Measurements from ENCODE around the gene SYCE3. TPM values are rescaled to one million over a fixed set of nuclear protein-coding genes. Genes with fewer than 3 reads are reported as not detected.

Gene SYCE3
- total and polyA plus RNA-seq, 9 of the 15 experiments (the other 6 are each of a cell fraction or from before 2014, with no cell fraction given): 0.56 TPM; not detected in 8

DNA sequence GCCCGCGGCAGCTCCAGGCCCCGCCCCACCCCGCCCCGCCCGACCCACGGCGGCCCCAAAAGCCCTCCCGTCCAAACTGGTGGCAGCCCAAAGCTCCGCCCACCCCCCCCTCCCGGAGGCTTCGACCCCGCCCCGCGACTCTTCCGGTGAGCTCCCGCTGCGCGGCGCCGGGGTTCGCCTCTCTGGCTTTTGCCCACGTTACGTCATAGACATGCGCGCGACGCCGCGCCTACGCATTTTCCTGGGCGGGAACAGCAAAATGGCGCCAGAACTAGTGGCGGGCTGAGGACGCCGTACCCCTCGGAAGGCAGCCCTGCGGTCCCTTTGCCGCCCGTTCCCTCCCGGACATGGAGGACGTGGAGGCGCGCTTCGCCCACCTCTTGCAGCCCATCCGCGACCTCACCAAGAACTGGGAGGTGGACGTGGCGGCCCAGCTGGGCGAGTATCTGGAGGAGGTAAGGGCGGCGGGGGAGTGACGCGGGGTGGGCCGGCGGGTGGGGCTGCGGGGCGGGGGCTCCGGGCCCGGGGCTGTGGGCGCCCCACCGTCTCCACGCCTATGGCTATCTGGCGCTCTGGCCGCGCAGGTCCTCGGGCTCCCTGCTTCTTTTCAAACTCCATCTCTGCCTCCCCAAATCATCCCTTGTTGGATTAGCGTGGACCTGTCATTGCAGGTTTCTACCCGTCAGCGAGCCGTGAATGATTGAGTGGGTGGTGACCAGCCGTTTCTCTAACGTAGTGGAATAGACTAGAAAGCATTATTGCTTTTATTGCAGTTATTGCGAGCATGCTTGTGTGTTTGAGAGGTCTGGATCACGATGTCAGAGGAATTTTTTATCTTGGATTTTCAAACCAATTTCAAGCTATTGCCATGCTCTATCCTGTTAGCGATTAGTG, 54.5 kb downstream of the SYCE3 start, which contains the start of gene NCAPH2 (continued):
- TF ChIP-seq, protein P1, sequence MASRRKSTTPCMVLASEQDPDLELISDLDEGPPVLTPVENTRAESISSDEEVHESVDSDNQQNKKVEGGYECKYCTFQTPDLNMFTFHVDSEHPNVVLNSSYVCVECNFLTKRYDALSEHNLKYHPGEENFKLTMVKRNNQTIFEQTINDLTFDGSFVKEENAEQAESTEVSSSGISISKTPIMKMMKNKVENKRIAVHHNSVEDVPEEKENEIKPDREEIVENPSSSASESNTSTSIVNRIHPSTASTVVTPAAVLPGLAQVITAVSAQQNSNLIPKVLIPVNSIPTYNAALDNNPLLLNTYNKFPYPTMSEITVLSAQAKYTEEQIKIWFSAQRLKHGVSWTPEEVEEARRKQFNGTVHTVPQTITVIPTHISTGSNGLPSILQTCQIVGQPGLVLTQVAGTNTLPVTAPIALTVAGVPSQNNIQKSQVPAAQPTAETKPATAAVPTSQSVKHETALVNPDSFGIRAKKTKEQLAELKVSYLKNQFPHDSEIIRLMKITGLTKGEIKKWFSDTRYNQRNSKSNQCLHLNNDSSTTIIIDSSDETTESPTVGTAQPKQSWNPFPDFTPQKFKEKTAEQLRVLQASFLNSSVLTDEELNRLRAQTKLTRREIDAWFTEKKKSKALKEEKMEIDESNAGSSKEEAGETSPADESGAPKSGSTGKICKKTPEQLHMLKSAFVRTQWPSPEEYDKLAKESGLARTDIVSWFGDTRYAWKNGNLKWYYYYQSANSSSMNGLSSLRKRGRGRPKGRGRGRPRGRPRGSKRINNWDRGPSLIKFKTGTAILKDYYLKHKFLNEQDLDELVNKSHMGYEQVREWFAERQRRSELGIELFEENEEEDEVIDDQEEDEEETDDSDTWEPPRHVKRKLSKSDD (conservative IDR thresholded peaks at IDR 0.05; ENCODE audit: low read length): no peak
- TF ChIP-seq SREBF1 (IDR thresholded peaks at IDR 0.05; ENCODE audit: borderline replicate concordance, low read depth, low read length) (no peak), TSC22D4 (tag; IDR thresholded peaks at IDR 0.05) (no peak), POLR2A (conservative IDR thresholded peaks at IDR 0.05) (peak; percentile 86), GABPB2 (CRISPR knock-in tag; conservative IDR thresholded peaks at IDR 0.05) (no peak), ZBTB7A (IDR thresholded peaks at IDR 0.05; ENCODE audit: borderline replicate concordance, control insufficient read depth, low read depth, low read length) (peak; percentile 22; the same call in 1 of the 2 replicates), CBX8 (IDR thresholded peaks at IDR 0.05; ENCODE audit: borderline replicate concordance, extremely low read depth, low read depth, low read length, poor library complexity, severe bottlenecking) (no peak), ZNF12 (CRISPR knock-in tag; IDR thresholded peaks at IDR 0.05) (no peak), DNMT1 (IDR thresholded peaks at IDR 0.05) (no peak), DIDO1 (tag; IDR thresholded peaks at IDR 0.05; ENCODE audit: low read depth) (no peak), TEAD4 (IDR thresholded peaks at IDR 0.05; ENCODE audit: low read length) (no peak), TEAD4 (CRISPR knock-in tag; IDR thresholded peaks at IDR 0.05; ENCODE audit: borderline replicate concordance) (no peak), RFX1 (IDR thresholded peaks at IDR 0.05) (no peak)
- TF ChIP-seq, protein P2, sequence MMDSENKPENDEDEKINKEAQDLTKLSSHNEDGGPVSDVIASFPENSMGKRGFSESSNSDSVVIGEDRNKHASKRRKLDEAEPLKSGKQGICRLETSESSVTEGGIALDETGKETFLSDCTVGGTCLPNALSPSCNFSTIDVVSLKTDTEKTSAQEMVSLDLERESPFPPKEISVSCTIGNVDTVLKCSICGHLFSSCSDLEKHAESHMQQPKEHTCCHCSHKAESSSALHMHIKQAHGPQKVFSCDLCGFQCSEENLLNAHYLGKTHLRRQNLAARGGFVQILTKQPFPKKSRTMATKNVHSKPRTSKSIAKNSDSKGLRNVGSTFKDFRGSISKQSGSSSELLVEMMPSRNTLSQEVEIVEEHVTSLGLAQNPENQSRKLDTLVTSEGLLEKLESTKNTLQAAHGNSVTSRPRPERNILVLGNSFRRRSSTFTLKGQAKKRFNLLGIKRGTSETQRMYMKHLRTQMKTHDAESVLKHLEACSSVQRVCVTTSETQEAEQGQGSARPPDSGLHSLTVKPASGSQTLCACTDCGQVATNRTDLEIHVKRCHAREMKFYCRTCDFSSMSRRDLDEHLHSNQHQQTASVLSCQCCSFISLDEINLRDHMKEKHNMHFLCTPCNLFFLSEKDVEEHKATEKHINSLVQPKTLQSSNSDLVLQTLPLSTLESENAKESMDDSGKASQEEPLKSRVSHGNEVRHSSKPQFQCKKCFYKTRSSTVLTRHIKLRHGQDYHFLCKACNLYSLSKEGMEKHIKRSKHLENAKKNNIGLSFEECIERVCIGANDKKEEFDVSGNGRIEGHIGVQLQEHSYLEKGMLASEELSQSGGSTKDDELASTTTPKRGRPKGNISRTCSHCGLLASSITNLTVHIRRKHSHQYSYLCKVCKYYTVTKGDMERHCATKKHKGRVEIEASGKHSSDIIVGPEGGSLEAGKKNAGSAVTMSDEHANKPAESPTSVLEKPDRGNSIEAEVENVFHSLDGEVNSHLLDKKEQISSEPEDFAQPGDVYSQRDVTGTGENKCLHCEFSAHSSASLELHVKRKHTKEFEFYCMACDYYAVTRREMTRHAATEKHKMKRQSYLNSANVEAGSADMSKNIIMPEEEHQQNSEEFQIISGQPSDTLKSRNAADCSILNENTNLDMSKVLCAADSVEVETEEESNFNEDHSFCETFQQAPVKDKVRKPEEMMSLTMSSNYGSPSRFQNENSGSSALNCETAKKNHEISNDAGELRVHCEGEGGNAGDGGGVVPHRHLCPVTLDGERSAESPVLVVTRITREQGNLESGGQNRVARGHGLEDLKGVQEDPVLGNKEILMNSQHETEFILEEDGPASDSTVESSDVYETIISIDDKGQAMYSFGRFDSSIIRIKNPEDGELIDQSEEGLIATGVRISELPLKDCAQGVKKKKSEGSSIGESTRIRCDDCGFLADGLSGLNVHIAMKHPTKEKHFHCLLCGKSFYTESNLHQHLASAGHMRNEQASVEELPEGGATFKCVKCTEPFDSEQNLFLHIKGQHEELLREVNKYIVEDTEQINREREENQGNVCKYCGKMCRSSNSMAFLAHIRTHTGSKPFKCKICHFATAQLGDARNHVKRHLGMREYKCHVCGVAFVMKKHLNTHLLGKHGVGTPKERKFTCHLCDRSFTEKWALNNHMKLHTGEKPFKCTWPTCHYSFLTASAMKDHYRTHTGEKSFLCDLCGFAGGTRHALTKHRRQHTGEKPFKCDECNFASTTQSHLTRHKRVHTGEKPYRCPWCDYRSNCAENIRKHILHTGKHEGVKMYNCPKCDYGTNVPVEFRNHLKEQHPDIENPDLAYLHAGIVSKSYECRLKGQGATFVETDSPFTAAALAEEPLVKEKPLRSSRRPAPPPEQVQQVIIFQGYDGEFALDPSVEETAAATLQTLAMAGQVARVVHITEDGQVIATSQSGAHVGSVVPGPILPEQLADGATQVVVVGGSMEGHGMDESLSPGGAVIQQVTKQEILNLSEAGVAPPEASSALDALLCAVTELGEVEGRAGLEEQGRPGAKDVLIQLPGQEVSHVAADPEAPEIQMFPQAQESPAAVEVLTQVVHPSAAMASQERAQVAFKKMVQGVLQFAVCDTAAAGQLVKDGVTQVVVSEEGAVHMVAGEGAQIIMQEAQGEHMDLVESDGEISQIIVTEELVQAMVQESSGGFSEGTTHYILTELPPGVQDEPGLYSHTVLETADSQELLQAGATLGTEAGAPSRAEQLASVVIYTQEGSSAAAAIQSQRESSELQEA (IDR thresholded peaks at IDR 0.05; ENCODE audit: low read depth): no peak
- TF ChIP-seq, protein P3, sequence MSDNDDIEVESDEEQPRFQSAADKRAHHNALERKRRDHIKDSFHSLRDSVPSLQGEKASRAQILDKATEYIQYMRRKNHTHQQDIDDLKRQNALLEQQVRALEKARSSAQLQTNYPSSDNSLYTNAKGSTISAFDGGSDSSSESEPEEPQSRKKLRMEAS (CRISPR knock-in tag; IDR thresholded peaks at IDR 0.05): no peak

Measured in K562 (cell line).